Right cardiac atrium (tissue), 5 donors: ENCODE results near the gene MYH13. TPM values are rescaled to one million over a fixed set of nuclear protein-coding genes. Genes with fewer than 3 reads are reported as not detected.

ENCODE experiments used
- ATAC-seq, 2 donors: fragments of 200-7000 bp; cut with Tn5 transposase; one replicate each; pipeline versions ENCODE4 v1.8.0 to v1.9.1; 2020; ENCODE audit warnings: moderate library complexity in 2 of 2, mild to moderate bottlenecking in 1 of 2
- DNase-seq, 3 donors: peaks; one replicate each; pipeline ENCODE4 v3.0.0-alpha.2; 2020
- H3K27ac ChIP-seq: one replicate; pipeline ENCODE4 v1.5.1; 2013; ENCODE audit warnings: mild to moderate bottlenecking, low read length, control low read depth, moderate library complexity
- H3K27me3 ChIP-seq: one replicate; pipeline ENCODE4 v1.6.1; 2013; ENCODE audit not compliant: control insufficient read depth, insufficient read depth
- H3K4me1 ChIP-seq: one replicate; pipeline ENCODE4 v1.6.1; 2013; ENCODE audit warnings: low read length; ENCODE audit not compliant: control insufficient read depth, insufficient read depth
- H3K4me3 ChIP-seq: one replicate; pipeline ENCODE4 v1.5.1; 2013; ENCODE audit warnings: low read length, control low read depth
- H3K9me3 ChIP-seq: one replicate; pipeline ENCODE4 v1.6.1; 2013; ENCODE audit warnings: low read length; ENCODE audit not compliant: control insufficient read depth
- WGBS: extraction: QIAGEN DNeasy Blood & Tissue Kit; methylation state at CpG from one replicate; pipeline ENCODE4 v1.1.7; 2013; 5-methylcytosine and 5-hydroxymethylcytosine counted together
- intact Hi-C, 4 donors: fragments of 100-400 bp; cut with DNase I; formaldehyde crosslinking; loops; one replicate each; pipeline versions ENCODE4 v1.11.0 to v1.14.0; 2022 to 2023
- polyA plus RNA-seq: library from polyadenylated mRNA; stranded (reverse); fragments of 200-250 nt; gene quantifications from one replicate; pipeline ENCODE4 v1.2.3, GENCODE V29; 2013
- total RNA-seq, 4 donors: library from RNA; stranded (reverse); fragmentation: NEBNext Ultra II Directional; extraction: Animal tissue kit (Norgen Biotek cat#: 25700); gene quantifications; one replicate each; pipeline ENCODE4 v1.2.1, GENCODE V29; 2021
- donor health status: healthy with polysubstance abuse.
- donor health status: DM: no; HTN: yes; CAD: no.
- donor health status: DM: no; HTN: no; CAD: no.
- donor health status: DM: no; HTN: yes; CAD: no; lungs with severe emphysema.
- donor health status: DM: yes; HTN: yes; CAD: no.

MYH13 gene
- total and polyA plus RNA-seq, 5 donors: not detected

DNA sequence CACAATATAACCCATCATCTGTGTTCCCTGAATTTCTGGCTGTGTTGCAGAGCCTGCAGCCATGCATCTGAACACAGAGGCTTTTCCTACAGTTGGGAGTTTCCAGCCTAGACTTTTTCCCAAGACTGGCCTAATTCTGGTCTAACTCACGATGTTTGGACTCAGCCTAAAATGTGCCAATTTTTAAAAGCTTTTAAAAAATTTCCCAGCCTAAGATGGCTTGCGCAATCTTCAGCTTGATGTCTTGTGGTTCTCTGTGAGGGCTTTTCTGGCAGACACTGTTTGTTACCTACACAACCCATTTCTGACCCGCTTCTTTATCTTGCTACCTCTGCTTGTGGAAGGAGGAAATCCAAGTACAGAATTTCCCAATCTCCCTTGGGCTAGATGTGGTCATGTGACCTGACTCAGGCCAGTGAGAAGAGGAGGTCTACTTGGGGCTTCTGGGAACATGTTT, 101.7 kb downstream of the MYH13 start:
- DNase-seq: no peak
- Histone ChIP-seq H3K4me3 (no peak overlapping the region), H3K4me1 (no peaks in the 10 kb centered on the region), H3K9me3 (no peaks in the 10 kb centered on the region), H3K27ac (no peak overlapping the region), H3K27me3 (no peaks in the 10 kb centered on the region)
- WGBS: 66% methylated on average over 3 of the region's 3 CpGs
- intact Hi-C loops: no loop called here
- peak; percentile 38 to 66 for ATAC-seq

DNA sequence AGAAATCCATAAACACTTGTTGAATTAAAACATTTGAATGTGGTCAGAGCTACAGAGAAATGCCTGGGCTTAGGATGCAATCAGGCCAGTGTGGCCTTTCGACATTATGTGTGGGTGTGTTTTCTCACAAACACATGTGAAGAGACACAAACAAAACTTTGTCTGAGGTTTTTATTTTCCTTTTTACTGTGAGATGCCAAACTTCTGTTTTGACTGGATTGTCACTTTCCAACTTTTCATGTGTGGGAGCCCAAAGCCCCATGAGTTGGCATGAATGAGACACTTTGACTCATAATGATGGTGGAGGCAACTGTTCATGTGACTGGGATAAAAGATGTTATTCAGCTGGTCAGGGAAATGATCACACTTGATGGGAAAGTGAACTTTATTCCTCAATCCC, 102.5 kb downstream of the MYH13 start:
- H3K9me3 ChIP-seq: no peaks in the 10 kb centered on the region
- no peaks in the 10 kb centered on the region for H3K4me1 ChIP-seq
- intact Hi-C loops: no loop called here
- no peak overlapping the region for H3K27ac ChIP-seq
- ATAC-seq (peak in 1 of 2 donors; percentile 69), DNase-seq (no peak)
- no peak overlapping the region for H3K4me3 ChIP-seq
- no peaks in the 10 kb centered on the region for H3K27me3 ChIP-seq
- WGBS: 46% methylated on average over 1 of the region's 1 CpG

DNA sequence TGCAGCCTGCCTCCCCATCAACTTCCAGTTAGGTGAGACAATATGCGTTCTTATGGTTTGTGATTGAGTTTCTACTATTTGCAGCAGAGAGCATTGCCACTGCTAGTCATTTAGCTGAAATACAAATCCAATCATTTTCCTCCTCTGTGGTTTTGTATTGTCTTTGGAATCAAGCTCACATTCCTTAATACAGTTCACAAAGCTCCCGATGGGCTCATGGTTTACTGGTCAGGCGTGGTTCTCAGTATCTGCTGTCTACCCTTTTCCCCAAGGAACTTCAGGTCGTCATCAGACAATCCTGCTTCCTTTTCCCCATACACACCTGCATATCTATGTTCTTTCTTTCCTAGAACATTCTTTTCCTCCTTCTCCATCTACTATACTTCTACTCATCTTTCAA, 104.8 kb downstream of the MYH13 start:
- DNase-seq (no peak), ATAC-seq (no peak)
- Histone ChIP-seq H3K27ac (no peak overlapping the region), H3K4me3 (no peak overlapping the region), H3K4me1 (no peaks in the 10 kb centered on the region), H3K9me3 (no peaks in the 10 kb centered on the region), H3K27me3 (no peaks in the 10 kb centered on the region)
- WGBS: 56% methylated on average over 4 of the region's 4 CpGs
- intact Hi-C loops: no loop called here

DNA sequence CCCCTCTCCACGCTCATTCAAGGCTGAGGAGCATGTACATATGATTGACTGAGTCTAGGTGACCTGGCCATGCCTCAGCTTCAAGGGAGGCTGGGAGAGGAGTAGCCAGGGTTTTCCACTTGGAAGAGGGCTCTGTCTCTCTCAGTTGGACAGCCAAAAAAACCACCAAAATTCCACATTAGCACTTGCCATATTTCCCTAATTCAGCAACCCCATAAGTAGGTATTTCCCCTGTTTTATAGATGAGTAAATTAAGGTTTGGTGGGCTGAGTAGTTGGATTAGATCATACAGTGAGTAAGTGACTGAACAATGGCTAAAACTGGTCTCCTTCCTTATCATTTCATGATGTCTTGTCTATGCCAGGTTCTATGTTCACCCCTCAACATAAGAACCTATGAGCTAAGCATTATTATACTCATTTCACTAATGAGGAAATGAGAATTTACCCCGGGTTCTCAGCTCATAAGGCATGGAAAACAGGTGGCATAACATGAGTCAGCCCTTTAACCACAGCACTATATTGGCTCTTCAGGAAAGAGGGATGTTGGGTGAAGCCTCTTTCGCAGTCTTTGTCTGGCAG, 106.4 kb downstream of the MYH13 start:
- Histone ChIP-seq H3K4me3 (no peak overlapping the region), H3K4me1 (no peaks in the 10 kb centered on the region), H3K9me3 (no peaks in the 10 kb centered on the region), H3K27me3 (no peaks in the 10 kb centered on the region), H3K27ac (no peak overlapping the region)
- DNase-seq (no peak), ATAC-seq (no peak)
- intact Hi-C loops: no loop called here
- 78% methylated on average over 3 of the region's 3 CpGs for WGBS

DNA sequence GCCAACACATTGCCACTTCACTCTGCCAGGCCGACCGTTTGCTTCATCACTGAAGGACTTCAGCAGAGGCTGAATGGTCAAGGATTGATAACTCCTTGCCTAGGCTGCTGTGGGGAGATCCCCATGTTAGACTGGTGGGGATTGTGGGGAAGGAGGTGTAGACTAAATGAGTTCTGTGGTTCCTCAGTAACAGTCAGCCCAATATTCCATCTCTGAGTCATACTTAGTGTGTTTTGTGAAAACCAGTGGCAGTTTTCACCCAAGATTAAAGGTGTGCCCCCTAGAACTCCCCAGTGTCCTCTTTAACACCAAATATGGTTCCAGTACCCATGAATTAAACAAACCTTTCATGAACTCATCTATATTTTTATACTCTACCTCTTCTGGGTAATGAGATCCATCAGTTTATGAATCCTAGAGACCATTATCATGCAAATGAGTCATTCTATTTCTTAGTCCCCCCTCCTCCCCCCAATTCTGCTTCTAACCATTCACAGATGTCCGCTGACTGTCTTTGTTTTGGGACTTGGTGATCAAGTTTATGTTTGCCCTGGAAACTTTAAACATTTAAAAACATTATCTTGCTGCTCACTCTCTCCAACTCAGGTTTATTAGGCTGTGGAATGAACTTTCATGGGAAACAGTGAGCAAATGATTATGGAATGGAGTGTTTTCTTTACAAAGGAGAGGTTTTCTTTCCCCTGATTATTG, 107.6 kb downstream of the MYH13 start:
- Histone ChIP-seq H3K4me1 (no peaks in the 10 kb centered on the region), H3K4me3 (no peak overlapping the region), H3K9me3 (peaks cover 2% of the 10 kb centered on the region), H3K27me3 (no peaks in the 10 kb centered on the region), H3K27ac (no peak overlapping the region)
- DNase-seq: no peak
- ATAC-seq: no peak
- 61% methylated on average over 3 of the region's 3 CpGs for WGBS
- intact Hi-C loops: no loop called here

DNA sequence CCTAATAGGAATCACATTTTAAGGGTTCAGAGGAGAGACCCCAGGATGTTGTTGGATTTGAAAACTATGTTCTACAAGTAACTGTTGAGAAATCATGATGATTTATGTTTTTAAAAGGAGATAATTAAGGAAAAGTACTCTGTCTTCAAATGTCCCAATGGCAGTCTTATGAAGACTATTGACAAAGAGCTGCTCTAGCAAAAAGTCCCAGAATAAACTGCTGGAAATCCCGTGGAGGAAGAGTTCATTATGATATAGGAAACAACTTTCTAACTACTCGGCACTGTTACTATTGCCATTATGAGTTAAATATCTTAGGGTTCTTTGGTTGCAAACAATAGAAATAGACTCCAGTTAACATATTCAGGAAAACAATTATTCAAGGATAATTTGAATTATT, 108.8 kb downstream of the MYH13 start:
- 81% methylated on average over 2 of the region's 2 CpGs for WGBS
- no peak for ATAC-seq

DNA sequence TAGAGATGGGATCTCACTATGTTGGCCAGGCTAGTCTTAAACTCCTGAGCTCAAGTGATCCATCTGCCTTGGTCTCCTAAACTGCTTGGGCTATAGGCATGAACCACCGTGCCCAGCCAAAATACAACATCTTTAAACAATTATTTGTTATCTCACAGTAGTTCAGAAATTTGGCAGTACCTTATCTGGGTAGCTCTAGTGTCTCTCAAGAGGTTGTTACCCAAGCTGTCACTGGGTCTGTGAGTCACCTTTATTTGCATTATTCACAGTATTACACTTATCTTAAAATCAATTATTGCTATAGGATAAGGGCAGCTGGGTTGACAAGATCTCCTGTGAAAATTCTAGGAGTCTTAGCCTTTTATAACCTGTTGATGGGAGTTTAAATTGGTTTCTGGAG, 110.4 kb downstream of the MYH13 start:
- Histone ChIP-seq H3K27me3 (no peaks in the 10 kb centered on the region), H3K27ac (no peak overlapping the region), H3K4me1 (no peaks in the 10 kb centered on the region), H3K9me3 (peaks cover 2% of the 10 kb centered on the region), H3K4me3 (no peak overlapping the region)
- no peak for ATAC-seq
- WGBS: 38% methylated on average over 1 of the region's 1 CpG
- no peak for DNase-seq
- intact Hi-C loops: no loop called here

More for the DNA sequence above, 108.8 kb downstream of the MYH13 start:
- Histone ChIP-seq H3K9me3 (peaks cover 2% of the 10 kb centered on the region), H3K27ac (no peak overlapping the region), H3K4me3 (no peak overlapping the region), H3K27me3 (no peaks in the 10 kb centered on the region), H3K4me1 (no peaks in the 10 kb centered on the region)
- DNase-seq: no peak
- intact Hi-C loops: no loop called here

DNA sequence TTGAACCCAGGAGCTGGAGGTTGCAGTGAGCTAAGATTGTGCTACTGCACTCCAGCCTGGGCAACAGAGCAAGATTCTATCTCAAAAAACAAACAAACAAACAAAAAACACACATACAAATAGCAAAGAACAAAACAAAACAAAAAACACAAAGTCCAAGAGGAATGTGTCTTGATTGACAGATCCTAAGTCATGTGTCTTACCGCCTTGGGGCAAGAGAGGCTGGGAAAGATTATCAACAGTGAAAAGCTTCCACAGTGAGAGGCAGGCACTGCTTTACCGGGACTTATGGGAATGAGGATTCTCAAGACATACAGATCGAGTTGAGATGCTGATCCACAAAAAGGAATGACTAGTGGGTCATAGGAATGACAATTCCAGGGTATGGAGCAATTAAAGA, 111.7 kb downstream of the MYH13 start:
- Histone ChIP-seq H3K27ac (no peak overlapping the region), H3K27me3 (no peaks in the 10 kb centered on the region), H3K4me3 (no peak overlapping the region), H3K9me3 (peaks cover 2% of the 10 kb centered on the region), H3K4me1 (no peaks in the 10 kb centered on the region)
- DNase-seq (no peak), ATAC-seq (no peak)
- WGBS: 46% methylated on average over 3 of the region's 3 CpGs
- intact Hi-C loops: no loop called here

DNA sequence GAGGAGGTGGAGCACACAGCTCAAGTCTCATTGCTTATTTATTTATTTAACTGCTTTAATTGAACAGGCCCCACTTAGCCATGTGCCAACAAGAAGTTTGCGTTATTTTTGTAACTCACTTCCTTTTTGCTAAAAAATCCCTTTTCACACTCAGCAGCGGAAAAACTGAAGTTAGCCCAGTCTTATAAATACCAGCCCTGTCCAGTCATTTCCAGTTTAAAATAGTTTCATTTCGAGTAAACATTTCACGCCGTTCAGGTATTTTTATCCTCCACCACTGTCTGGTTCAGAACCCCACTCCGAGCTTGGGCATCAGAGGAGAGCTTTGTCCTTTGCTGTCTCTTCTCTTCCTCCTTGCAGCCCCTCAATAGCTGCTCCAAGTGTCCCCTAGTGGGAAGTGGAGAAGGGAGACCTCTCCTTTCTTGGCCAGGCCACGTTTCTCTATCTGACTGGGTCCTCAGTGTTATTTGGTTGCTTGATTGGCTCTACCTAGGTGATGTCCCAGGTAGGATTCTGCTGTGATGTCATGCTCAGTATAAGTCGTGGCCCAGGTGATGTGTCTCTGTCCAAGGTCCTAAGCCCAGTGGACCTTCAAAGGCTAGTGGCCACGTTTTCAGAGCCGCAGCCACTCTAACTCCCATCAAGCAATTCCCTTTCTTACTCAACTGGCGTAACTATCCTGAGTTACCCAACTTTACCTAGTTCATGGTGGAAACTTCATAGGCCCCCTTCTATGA, 121.4 kb downstream of the MYH13 start:
- intact Hi-C loops: no loop called here
- DNase-seq (no peak), ATAC-seq (no peak)
- 68% methylated on average over 11 of the region's 11 CpGs for WGBS
- no peaks in the 10 kb centered on the region for H3K9me3 ChIP-seq
- no peak overlapping the region for H3K4me3 ChIP-seq
- H3K27ac ChIP-seq: no peak overlapping the region
- no peaks in the 10 kb centered on the region for H3K4me1 ChIP-seq
- no peaks in the 10 kb centered on the region for H3K27me3 ChIP-seq
